ENCODE data around the gene DMC1.

GRCh38 chr22:38501797-38502672, 67.9 kb downstream of the DMC1 start:
- TF ChIP-seq CTCF (IDR thresholded peaks at IDR 0.05), result no peak
- TF ChIP-seq POLR2AphosphoS5 (IDR thresholded peaks at IDR 0.05; ENCODE audit: low read depth, low read length), result no peak
- no peak for TF ChIP-seq REST (IDR thresholded peaks at IDR 0.05; ENCODE audit: insufficient read depth in 1 of 2, low read depth in 2 of 2, low read length in 1 of 2)
